GM12878 (cell line): Measurements from ENCODE around the gene MDFIC. TPM values are rescaled to one million over a fixed set of nuclear protein-coding genes. Genes with fewer than 3 reads are reported as not detected.

Source experiments
- ATAC-seq: fragments of 200-7000 bp; cut with Tn5 transposase; 3 replicates; pipeline ENCODE4 v1.9.1; 2020; ENCODE audit warnings: mild to moderate bottlenecking, moderate library complexity
- BruUV-seq: library from RNA; stranded (reverse); fragments of 400-500 nt; replicated peaks from 2 replicates; lab custom pipeline; 2021; lab: Mats Ljungman, UMichigan
- CTCF ChIA-PET: fragments of 300-600 bp; sonication (Branson Sonifier 250); formaldehyde crosslinking; extraction: SDS; loops from one replicate; lab custom pipeline; 2021; ENCODE audit warnings: inconsistent platforms; lab: Yijun Ruan, JAX
- POLR2A ChIA-PET: fragments of 350-600 bp; formaldehyde crosslinking; extraction: SDS; loops from one replicate; lab custom pipeline; 2021; ENCODE audit warnings: inconsistent platforms; lab: Charles Lee
- RAD21 ChIA-PET: fragments of 300-600 bp; sonication (Branson Sonifier 250); formaldehyde crosslinking; loops from one replicate; lab custom pipeline; 2023; ENCODE audit warnings: antibody characterized with exemption; ENCODE audit not compliant: unreplicated experiment; lab: Charles Lee
- SMC1A ChIA-PET: fragments of 300-600 bp; sonication (Branson Sonifier 250); formaldehyde crosslinking; loops from one replicate; lab custom pipeline; 2023; ENCODE audit not compliant: unreplicated experiment, uncharacterized antibody; lab: Charles Lee
- DNase-seq: peaks from one replicate; pipeline ENCODE4 v3.0.0-alpha.2; 2011; ENCODE audit warnings: low read depth, low spot score
- FAIRE-seq: peaks from 3 replicates; lab custom pipeline; 2011; peaks lifted over from hg19 to GRCh38; lab: Jason Lieb, UNC
- H2AFZ ChIP-seq: 2 replicates; pipeline ENCODE4 v1.6.0; 2011; ENCODE audit warnings: low read depth, low read length, control low read depth; ENCODE audit not compliant: control insufficient read depth
- H3K27ac ChIP-seq: 2 replicates; pipeline ENCODE4 v1.5.1; 2011; ENCODE audit warnings: control low read depth; ENCODE audit not compliant: control insufficient read depth, insufficient read depth
- H3K27me3 ChIP-seq, 2 experiments: replicated peaks in 1 of 2; 2 replicates each; pipeline versions ENCODE4 v1.6.0 to v1.6.1; 2011; ENCODE audit warnings: low read length in 1 of 2; ENCODE audit not compliant: control insufficient read depth in 2 of 2, insufficient read depth in 2 of 2
- H3K36me3 ChIP-seq, 2 experiments: 2 replicates each; pipeline ENCODE4 v1.5.1; 2011; ENCODE audit warnings: low read length in 1 of 2; ENCODE audit not compliant: control insufficient read depth in 2 of 2, insufficient read depth in 2 of 2
- H3K4me1 ChIP-seq: 2 replicates; pipeline ENCODE4 v1.6.1; 2011; ENCODE audit warnings: mild to moderate bottlenecking, low read length, moderate library complexity, mixed read lengths; ENCODE audit not compliant: control insufficient read depth, insufficient read depth
- H3K4me2 ChIP-seq: 2 replicates; pipeline ENCODE4 v1.6.0; 2011; ENCODE audit warnings: control low read depth; ENCODE audit not compliant: control insufficient read depth, insufficient read depth
- H3K4me3 ChIP-seq: fragments of 200-600 bp; sonication (generic); 2 replicates; pipeline ENCODE4 v1.5.1; 2016
- H3K79me2 ChIP-seq: 2 replicates; pipeline ENCODE4 v1.6.0; 2011; ENCODE audit warnings: low read length; ENCODE audit not compliant: control insufficient read depth, insufficient read depth
- H3K9ac ChIP-seq: 2 replicates; pipeline ENCODE4 v1.8.0; 2011; ENCODE audit warnings: low read length, control low read depth, mixed read lengths; ENCODE audit not compliant: control insufficient read depth, insufficient read depth
- H3K9me3 ChIP-seq: replicated peaks from 3 replicates; pipeline ENCODE4 v1.5.1; 2011; ENCODE audit warnings: mild to moderate bottlenecking, low read length; ENCODE audit not compliant: control insufficient read depth, insufficient read depth
- H4K20me1 ChIP-seq: 2 replicates; pipeline ENCODE4 v1.6.0; 2011; ENCODE audit not compliant: control insufficient read depth, insufficient read depth
- POLR2A ChIP-seq: IDR thresholded peaks from 2 replicates; pipeline ENCODE4 v1.6.1; 2011; ENCODE audit warnings: low read depth, mild to moderate bottlenecking, low read length
- RFX5 ChIP-seq: IDR thresholded peaks from 2 replicates; pipeline ENCODE4 v1.6.1; 2011; ENCODE audit warnings: low read depth, low read length, improper control_type of control experiment
- STAT1 ChIP-seq: fragments of 450-650 bp; conservative IDR thresholded peaks from 2 replicates; pipeline ENCODE4 v1.6.1; 2014; ENCODE audit warnings: antibody characterized with exemption, mild to moderate bottlenecking
- TBL1XR1 ChIP-seq: IDR thresholded peaks from 2 replicates; pipeline ENCODE4 v1.6.1; 2012; ENCODE audit warnings: low read depth, low read length, improper control_type of control experiment
- WGBS: methylation state at CpG from one replicate; pipeline ENCODE4 v1.1.6; 2016; ENCODE audit warnings: low lambda C conversion rate; ENCODE audit not compliant: insufficient replicate concordance, insufficient coverage; ENCODE audit errors: missing lambda C conversion rate; 5-methylcytosine and 5-hydroxymethylcytosine counted together
- in situ Hi-C: fragments of 300-500 bp; cut with MboI; formaldehyde crosslinking; loops from 9 replicates; pipeline ENCODE4 v1.14.3; 2018; ENCODE audit warnings: mixed read lengths
- intact Hi-C: fragments of 100-400 bp; cut with micrococcal nuclease; formaldehyde crosslinking; loops from one replicate; pipeline ENCODE4 v1.14.2; 2022; ENCODE audit not compliant: unreplicated experiment
- polyA plus RNA-seq, 11 experiments: library from polyadenylated mRNA; depleted of rRNA in 4 of 11; unstranded in 6 of 11; stranded (reverse) in 5 of 11; fragments of >200 nt; fragmentation: Nextera tagmentation in 4 of 11; fragmentation: Illumina TruSeq in 1 of 11; extraction: Ambion mirVana in 4 of 11; extraction: Trizol in 1 of 11; gene quantifications; 1 replicate in 1 of 11; 2 replicates in 10 of 11; pipeline versions ENCODE4 v1.2.1 to v1.2.3, GENCODE V29; 2011 to 2016; ENCODE audit warnings: inconsistent platforms in 2 of 11, missing spikeins in 2 of 11, low read depth in 1 of 11
- total RNA-seq, 4 experiments: library from RNA; depleted of rRNA in 3 of 4; stranded (reverse); fragments of >200 nt in 3 of 4; fragmentation: Illumina TruSeq in 1 of 4; extraction: Trizol in 1 of 4; gene quantifications; 2 replicates each; pipeline versions ENCODE4 v1.2.1 to v1.2.3, GENCODE V29; 2013 to 2021
- TF ChIP-seq, protein P1 (sequence below): fragments of 450-650 bp; formaldehyde crosslinking; IDR thresholded peaks from 2 replicates; pipeline ENCODE4 v1.4.0; 2020; ENCODE audit warnings: mild to moderate bottlenecking, moderate library complexity

MDFIC gene
- total and polyA plus RNA-seq, 10 of the 15 experiments (the other 5 are each of a cell fraction or from before 2014, with no cell fraction given): 7.3 to 58.4 (median 40.0) TPM

GRCh38 chr7:114979803-114980507, 58.1 kb downstream of the MDFIC start (continued):
- TF ChIP-seq, protein P1, sequence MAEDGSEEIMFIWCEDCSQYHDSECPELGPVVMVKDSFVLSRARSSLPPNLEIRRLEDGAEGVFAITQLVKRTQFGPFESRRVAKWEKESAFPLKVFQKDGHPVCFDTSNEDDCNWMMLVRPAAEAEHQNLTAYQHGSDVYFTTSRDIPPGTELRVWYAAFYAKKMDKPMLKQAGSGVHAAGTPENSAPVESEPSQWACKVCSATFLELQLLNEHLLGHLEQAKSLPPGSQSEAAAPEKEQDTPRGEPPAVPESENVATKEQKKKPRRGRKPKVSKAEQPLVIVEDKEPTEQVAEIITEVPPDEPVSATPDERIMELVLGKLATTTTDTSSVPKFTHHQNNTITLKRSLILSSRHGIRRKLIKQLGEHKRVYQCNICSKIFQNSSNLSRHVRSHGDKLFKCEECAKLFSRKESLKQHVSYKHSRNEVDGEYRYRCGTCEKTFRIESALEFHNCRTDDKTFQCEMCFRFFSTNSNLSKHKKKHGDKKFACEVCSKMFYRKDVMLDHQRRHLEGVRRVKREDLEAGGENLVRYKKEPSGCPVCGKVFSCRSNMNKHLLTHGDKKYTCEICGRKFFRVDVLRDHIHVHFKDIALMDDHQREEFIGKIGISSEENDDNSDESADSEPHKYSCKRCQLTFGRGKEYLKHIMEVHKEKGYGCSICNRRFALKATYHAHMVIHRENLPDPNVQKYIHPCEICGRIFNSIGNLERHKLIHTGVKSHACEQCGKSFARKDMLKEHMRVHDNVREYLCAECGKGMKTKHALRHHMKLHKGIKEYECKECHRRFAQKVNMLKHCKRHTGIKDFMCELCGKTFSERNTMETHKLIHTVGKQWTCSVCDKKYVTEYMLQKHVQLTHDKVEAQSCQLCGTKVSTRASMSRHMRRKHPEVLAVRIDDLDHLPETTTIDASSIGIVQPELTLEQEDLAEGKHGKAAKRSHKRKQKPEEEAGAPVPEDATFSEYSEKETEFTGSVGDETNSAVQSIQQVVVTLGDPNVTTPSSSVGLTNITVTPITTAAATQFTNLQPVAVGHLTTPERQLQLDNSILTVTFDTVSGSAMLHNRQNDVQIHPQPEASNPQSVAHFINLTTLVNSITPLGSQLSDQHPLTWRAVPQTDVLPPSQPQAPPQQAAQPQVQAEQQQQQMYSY (CRISPR knock-in tag): no peak
- TF ChIP-seq STAT1: no peak
- no peak for TF ChIP-seq RFX5
- TF ChIP-seq TBL1XR1: no peak

GRCh38 chr7:114981323-114981722, 59.4 kb downstream of the MDFIC start:
- DNase-seq (no peak), ATAC-seq (no peak), FAIRE-seq (no peak)
- BruUV-seq: no TSS peak
- 81% methylated on average over 2 of the region's 2 CpGs for WGBS
- Histone ChIP-seq H3K36me3 (peaks cover 2 to 21% of the 10 kb centered on the region in 2 experiments), H3K9ac (no peak overlapping the region), H3K4me1 (peaks cover 3% of the 10 kb centered on the region), H3K9me3 (no peaks in the 10 kb centered on the region), H3K27me3 (no peaks in the 10 kb centered on the region), H3K4me3 (peak overlapping the region; percentile 25; the same call in 1 of the 2 replicates), H3K4me2 (no peak overlapping the region), H3K27ac (no peak overlapping the region), H2AFZ (no peak overlapping the region), H4K20me1 (no peaks in the 10 kb centered on the region), H3K79me2 (peaks cover 9% of the 10 kb centered on the region)
- in situ Hi-C loops (no loop called here), intact Hi-C loops (no loop called here)
- ChIA-PET CTCF (interaction anchor here (1.0 to 1.3 kb wide), 2 partner anchors 28 to 48 kb away, joined by 3 to 4 read pairs; no protein-coding TSS in a partner anchor), POLR2A (no interaction called here), SMC1A (interaction anchor here (1.1 kb wide), 1 partner anchor 24 kb away, joined by 3 read pairs; no protein-coding TSS in a partner anchor), RAD21 (interaction anchor here (1.0 kb wide), 1 partner anchor 49 kb away, joined by 4 read pairs; no protein-coding TSS in a partner anchor)
- no peak for TF ChIP-seq POLR2A
